Peyer's patch (tissue), 4 donors: ENCODE measurements around the gene FBXW9. TPM values are rescaled to one million over a fixed set of nuclear protein-coding genes. Genes with fewer than 3 reads are reported as not detected.

Source experiments
- DNase-seq, 3 donors: peaks; one replicate each; pipeline ENCODE4 v3.0.0-alpha.2; 2017 to 2019
- H3K27ac ChIP-seq, 4 donors: fragments of 200-600 bp; sonication (generic); one replicate each; pipeline ENCODE4 v1.5.1; 2016 to 2019
- H3K27me3 ChIP-seq, 2 donors: fragments of 200-600 bp; sonication (generic); one replicate each; pipeline ENCODE4 v1.5.1; 2019
- H3K36me3 ChIP-seq, 3 donors: fragments of 200-600 bp; sonication (generic); one replicate each; pipeline ENCODE4 v1.5.1; 2016 to 2019
- H3K4me1 ChIP-seq, 4 donors: fragments of 200-600 bp; sonication (generic); one replicate each; pipeline ENCODE4 v1.5.1; 2016 to 2019
- H3K4me3 ChIP-seq, 4 donors: fragments of 200-600 bp; sonication (generic); 1 replicate in 3 of 4; 2 replicates in 1 of 4; pipeline ENCODE4 v1.5.1; 2016 to 2019; ENCODE audit warnings: mild to moderate bottlenecking in 1 of 4
- H3K9me3 ChIP-seq, 4 donors: fragments of 200-600 bp; sonication (generic); one replicate each; pipeline ENCODE4 v1.5.1; 2016 to 2019; ENCODE audit warnings: mild to moderate bottlenecking in 1 of 4
- CTCF ChIP-seq, 6 experiments: fragments of 450-650 bp in 4 of 6; fragments of 200-600 bp in 2 of 6; sonication (generic) in 1 of 6; IDR thresholded peaks; one replicate each; pipeline ENCODE4 v1.5.1; 2017 to 2019; ENCODE audit warnings: antibody characterized with exemption in 6 of 6, mild to moderate bottlenecking in 3 of 6, moderate library complexity in 1 of 6
- POLR2A ChIP-seq, 2 donors: fragments of 450-650 bp; IDR thresholded peaks; one replicate each; pipeline ENCODE4 v1.5.1; 2017; ENCODE audit warnings: antibody characterized with exemption in 2 of 2, mild to moderate bottlenecking in 2 of 2, moderate library complexity in 2 of 2
- total RNA-seq, 4 donors: library from RNA; depleted of rRNA; stranded (reverse); fragments of >200 nt; gene quantifications; one replicate each; pipeline ENCODE4 v1.1.0, GENCODE V29; 2016

The FBXW9 gene
- total RNA-seq, 4 donors from 2014 or later: 6.3 to 9.9 (median 7.0) TPM; not detected in 1

GRCh38 chr19:12665281-12665573, 31.2 kb downstream of the FBXW9 start:
- peaks cover 0 to 49% (median 0%) of the 10 kb centered on the region in 3 donors for H3K36me3 ChIP-seq
- no peaks in the 10 kb centered on the region for H3K9me3 ChIP-seq
- TF ChIP-seq POLR2A (IDR thresholded peaks at IDR 0.05) (no peak), CTCF (IDR thresholded peaks at IDR 0.05) (no peak)
- no peaks in the 10 kb centered on the region for H3K27me3 ChIP-seq
- H3K4me3 ChIP-seq: peak overlapping the region in 2 of 4 donors; percentile 61 to 86
- peak overlapping the region in 2 of 4 donors; percentile 72 to 96 for H3K27ac ChIP-seq
- peaks cover 0 to 35% (median 21%) of the 10 kb centered on the region in 4 donors for H3K4me1 ChIP-seq
- DNase-seq: peak in 2 of 3 donors; percentile 88 to 89

GRCh38 chr19:12664406-12665280, 31.8 kb downstream of the FBXW9 start:
- no peaks in the 10 kb centered on the region for H3K27me3 ChIP-seq
- H3K27ac ChIP-seq: peak overlapping the region in 1 of 4 donors; percentile 96
- H3K4me1 ChIP-seq: peaks cover 0 to 31% (median 19%) of the 10 kb centered on the region in 4 donors
- peaks cover 0 to 55% (median 0%) of the 10 kb centered on the region in 3 donors for H3K36me3 ChIP-seq
- no peak for TF ChIP-seq POLR2A (IDR thresholded peaks at IDR 0.05)
- TF ChIP-seq CTCF (IDR thresholded peaks at IDR 0.05): no peak
- DNase-seq: no peak
- H3K4me3 ChIP-seq: no peak overlapping the region
- H3K9me3 ChIP-seq: no peaks in the 10 kb centered on the region

DNA sequence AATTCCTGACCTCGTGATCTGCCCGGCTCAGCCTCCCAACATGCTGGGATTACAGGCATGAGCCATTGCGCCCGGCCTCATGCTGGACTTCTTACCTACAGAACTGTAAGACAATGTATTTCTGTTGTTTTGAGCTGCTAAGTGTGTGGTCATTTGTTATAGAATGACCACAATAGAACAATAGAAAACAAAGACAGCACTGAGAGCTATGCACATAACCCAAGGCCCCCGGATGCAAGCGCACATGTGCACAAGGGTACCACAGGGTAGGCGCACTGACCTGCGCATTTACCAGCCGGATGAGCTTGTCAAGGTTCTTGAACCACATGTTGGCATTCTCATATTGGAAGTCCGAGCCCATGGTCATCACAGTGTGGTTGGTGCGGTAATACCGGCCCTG, 35.5 kb downstream of the FBXW9 start:
- Histone ChIP-seq H3K27ac (no peak overlapping the region), H3K4me1 (peaks cover 0 to 15% (median 3%) of the 10 kb centered on the region in 4 donors), H3K9me3 (no peaks in the 10 kb centered on the region), H3K36me3 (peaks cover 0 to 79% (median 0%) of the 10 kb centered on the region in 3 donors), H3K27me3 (no peaks in the 10 kb centered on the region), H3K4me3 (no peak overlapping the region)
- TF ChIP-seq POLR2A (IDR thresholded peaks at IDR 0.05) (no peak), CTCF (IDR thresholded peaks at IDR 0.05) (no peak)
- no peak for DNase-seq

DNA sequence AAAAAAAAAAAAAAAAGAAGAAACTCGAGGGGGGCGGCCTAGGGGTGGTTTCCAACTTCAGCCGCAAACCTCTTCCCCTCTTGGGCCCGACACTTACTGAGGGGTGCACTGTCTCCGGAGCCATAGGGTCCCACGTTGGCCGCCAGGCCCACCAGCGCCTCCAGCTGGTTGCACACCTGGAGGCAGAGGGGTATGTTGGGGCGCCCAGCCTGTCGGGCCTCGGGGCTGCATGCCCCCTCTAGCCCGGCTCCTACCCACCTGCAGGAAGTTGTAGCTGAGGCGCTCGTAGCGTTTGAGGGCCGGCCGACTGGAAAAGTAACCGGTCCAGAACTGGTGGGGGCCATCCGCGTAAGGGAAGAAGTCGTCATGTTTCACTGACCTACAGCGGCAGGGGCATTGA, 38.5 kb downstream of the FBXW9 start:
- H3K27ac ChIP-seq: no peak overlapping the region
- no peaks in the 10 kb centered on the region for H3K27me3 ChIP-seq
- H3K4me3 ChIP-seq: no peak overlapping the region
- no peak for DNase-seq
- H3K36me3 ChIP-seq: peaks cover 0 to 69% (median 0%) of the 10 kb centered on the region in 3 donors
- no peaks in the 10 kb centered on the region for H3K9me3 ChIP-seq
- no peaks in the 10 kb centered on the region for H3K4me1 ChIP-seq
- no peak for TF ChIP-seq POLR2A (IDR thresholded peaks at IDR 0.05)

GRCh38 chr19:12656899-12657571, 39.4 kb downstream of the FBXW9 start:
- Histone ChIP-seq H3K9me3 (no peaks in the 10 kb centered on the region), H3K27ac (no peak overlapping the region), H3K27me3 (no peaks in the 10 kb centered on the region), H3K4me1 (no peaks in the 10 kb centered on the region), H3K36me3 (peaks cover 0 to 62% (median 0%) of the 10 kb centered on the region in 3 donors), H3K4me3 (no peak overlapping the region)
- DNase-seq: no peak
- TF ChIP-seq CTCF (IDR thresholded peaks at IDR 0.05) (no peak), POLR2A (IDR thresholded peaks at IDR 0.05) (no peak)

DNA sequence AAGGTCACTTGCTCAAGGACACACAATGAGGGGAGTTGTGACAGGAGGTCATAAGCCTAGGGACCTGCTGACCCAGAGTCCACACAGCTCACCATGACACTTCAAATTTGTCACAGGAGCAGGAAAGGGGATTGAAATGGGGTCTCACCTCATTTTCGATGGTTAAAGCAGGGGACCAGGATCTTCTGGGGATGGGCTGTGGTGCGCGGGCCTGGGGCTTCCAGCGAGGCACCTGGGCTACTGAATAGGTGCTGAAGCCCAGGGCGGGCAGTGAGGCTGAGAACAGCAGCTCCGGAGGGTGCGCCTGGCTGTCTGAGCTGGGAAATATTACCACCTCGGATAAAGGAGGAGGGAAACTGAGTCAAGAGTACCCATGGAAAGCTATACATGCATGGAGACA, 40.9 kb downstream of the FBXW9 start:
- Histone ChIP-seq H3K4me3 (no peak overlapping the region), H3K4me1 (no peaks in the 10 kb centered on the region), H3K27me3 (no peaks in the 10 kb centered on the region), H3K27ac (no peak overlapping the region), H3K9me3 (no peaks in the 10 kb centered on the region), H3K36me3 (peaks cover 0 to 53% (median 0%) of the 10 kb centered on the region in 3 donors)
- TF ChIP-seq CTCF (IDR thresholded peaks at IDR 0.05) (no peak), POLR2A (IDR thresholded peaks at IDR 0.05) (no peak)
- DNase-seq: no peak
